SK-MEL-5 (cell line): ENCODE measurements around the gene ACOT12. TPM values are rescaled to one million over a fixed set of nuclear protein-coding genes. Genes with fewer than 3 reads are reported as not detected.
"Not testable (repeated sequence)": the region's sequence is repeated elsewhere in the genome, so short reads cannot be mapped to it uniquely, and the experiment has no call there.

ENCODE experiments used
- DNase-seq: peaks from one replicate; pipeline ENCODE4 v3.0.0-alpha.2; 2016; ENCODE audit warnings: low read depth, low spot score
- in situ Hi-C: cut with HindIII; loops from 2 replicates; pipeline ENCODE4 v1.10.0; 2016; ENCODE audit warnings: low sequenced_read_pairs, high pct_unique_total_duplicates, low pct_unique_long_range_greater_than_20kb
- polyA plus RNA-seq, 2 experiments: library from polyadenylated mRNA; depleted of rRNA; stranded (reverse); fragments of >200 nt; gene quantifications; 2 replicates each; pipeline ENCODE4 v1.2.3, GENCODE V29; 2015
- total RNA-seq: library from RNA; depleted of rRNA; stranded (reverse); fragments of >200 nt; shearing (Covaris generic); gene quantifications from 2 replicates; pipeline ENCODE4 v1.2.3, GENCODE V29; 2014; rRNA removed

The ACOT12 gene
- total RNA-seq, result 5.7 and 8.5 TPM in 2 replicates
- polyA plus RNA-seq (2015; cell fraction: cytosol; rRNA removed), result 2.6 and 4.6 TPM in 2 replicates
- polyA plus RNA-seq (2015; cell fraction: nucleus; rRNA removed), result 67.5 and 70.3 TPM in 2 replicates

GRCh38 chr5:81393783-81394718 lies at the start of gene ACOT12:
Gene ACOT12 (minus strand): TSS chr5:81394134. CDS start chr5:81394114, 20 bp downstream.
- in situ Hi-C loops, result no loop called here
- DNase-seq, result no peak

GRCh38 chr5:81435023-81435422 lies 41.1 kb upstream of the ACOT12 start:
- no peak for DNase-seq
- in situ Hi-C loops, result no loop called here

GRCh38 chr5:81429985-81430384 lies 36.1 kb upstream of the ACOT12 start:
- no peak for DNase-seq
- in situ Hi-C loops, result no loop called here

GRCh38 chr5:81429363-81429762 lies 35.4 kb upstream of the ACOT12 start:
- DNase-seq, result no peak
- in situ Hi-C loops, result no loop called here

- in situ Hi-C loops, result no loop called here
- DNase-seq, result peak; percentile 53
These were observed 34.9 kb upstream of the ACOT12 start for GRCh38 chr5:81428861-81429260.

GRCh38 chr5:81428446-81428845 lies 34.5 kb upstream of the ACOT12 start:
- no peak for DNase-seq
- in situ Hi-C loops, result no loop called here

- DNase-seq, result no peak
- in situ Hi-C loops, result no loop called here
These were observed 33.6 kb upstream of the ACOT12 start for GRCh38 chr5:81427566-81427965.

GRCh38 chr5:81426359-81427030 lies 32.6 kb upstream of the ACOT12 start:
- no peak for DNase-seq
- in situ Hi-C loops, result no loop called here

GRCh38 chr5:81425569-81425968 lies 31.6 kb upstream of the ACOT12 start:
- in situ Hi-C loops, result no loop called here
- DNase-seq, result peak; percentile 76

GRCh38 chr5:81424728-81425127 lies 30.8 kb upstream of the ACOT12 start:
- peak; percentile 21 for DNase-seq

GRCh38 chr5:81422671-81423070 lies 28.7 kb upstream of the ACOT12 start:
- in situ Hi-C loops, result no loop called here
- DNase-seq, result peak; percentile 66

More at GRCh38 chr5:81424728-81425127, 30.8 kb upstream of the ACOT12 start:
- in situ Hi-C loops, result no loop called here

GRCh38 chr5:81420039-81420667 lies 26.2 kb upstream of the ACOT12 start:
- peak; percentile 97 for DNase-seq
- in situ Hi-C loops, result no loop called here

GRCh38 chr5:81418606-81419005 lies 24.7 kb upstream of the ACOT12 start:
- in situ Hi-C loops, result no loop called here
- no peak for DNase-seq

GRCh38 chr5:81417052-81417451 lies 23.1 kb upstream of the ACOT12 start:
- in situ Hi-C loops, result no loop called here
- no peak for DNase-seq

GRCh38 chr5:81409896-81410295 lies 16.0 kb upstream of the ACOT12 start:
- in situ Hi-C loops, result no loop called here
- peak; percentile 16 for DNase-seq

GRCh38 chr5:81409361-81409760 lies 15.4 kb upstream of the ACOT12 start:
- no peak for DNase-seq
- in situ Hi-C loops, result no loop called here

- in situ Hi-C loops, result no loop called here
- peak; percentile 95 for DNase-seq
These were observed 14.6 kb upstream of the ACOT12 start for GRCh38 chr5:81408496-81408895.

- in situ Hi-C loops, result not testable (repeated sequence)
These were observed 13.9 kb upstream of the ACOT12 start for GRCh38 chr5:81407811-81408210.

More at GRCh38 chr5:81407811-81408210, 13.9 kb upstream of the ACOT12 start:
- DNase-seq, result peak; percentile 77
